HepG2 (cell line): ENCODE measurements around the gene LIPT1. TPM values are rescaled to one million over a fixed set of nuclear protein-coding genes. Genes with fewer than 3 reads are reported as not detected.

ENCODE experiments used
- AHR ChIP-seq: IDR thresholded peaks from 2 replicates; pipeline ENCODE4 v1.6.1; 2018; ENCODE audit warnings: missing genetic modification reagents, missing compliant biosample characterization
- ARNTL ChIP-seq: sonication (generic); formaldehyde crosslinking; IDR thresholded peaks from 2 replicates; pipeline ENCODE4 v1.4.0; 2020; ENCODE audit warnings: mild to moderate bottlenecking, missing genetic modification reagents
- GZF1 ChIP-seq: sonication (generic); formaldehyde crosslinking; IDR thresholded peaks from 2 replicates; pipeline ENCODE4 v1.5.1; 2020; ENCODE audit warnings: mild to moderate bottlenecking, missing genetic modification reagents
- HOXA7 ChIP-seq: sonication (generic); formaldehyde crosslinking; IDR thresholded peaks from 2 replicates; pipeline ENCODE4 v1.8.1; 2022; ENCODE audit warnings: mild to moderate bottlenecking, missing genetic modification reagents, moderate library complexity
- IRX3 ChIP-seq: sonication (generic); formaldehyde crosslinking; IDR thresholded peaks from 2 replicates; pipeline ENCODE4 v1.8.1; 2023; ENCODE audit warnings: mild to moderate bottlenecking, low read depth, missing genetic modification reagents, borderline replicate concordance
- NFYC ChIP-seq: IDR thresholded peaks from 2 replicates; pipeline ENCODE4 v1.6.1; 2016; ENCODE audit warnings: missing genetic modification reagents, missing compliant biosample characterization
- NR2F1 ChIP-seq, 2 experiments: fragments of 450-650 bp in 1 of 2; formaldehyde crosslinking in 1 of 2; IDR thresholded peaks; 2 replicates each; pipeline versions ENCODE4 v1.5.0 to v1.6.1; 2016 to 2020; ENCODE audit warnings: mild to moderate bottlenecking in 1 of 2, missing compliant biosample characterization in 1 of 2, missing genetic modification reagents in 1 of 2, moderate library complexity in 1 of 2
- SUZ12 ChIP-seq: fragments of 150-350 bp; IDR thresholded peaks from 2 replicates; pipeline ENCODE4 v1.6.1; 2014; ENCODE audit warnings: low read depth, low read length
- XBP1 ChIP-seq: sonication (generic); formaldehyde crosslinking; IDR thresholded peaks from 2 replicates; pipeline ENCODE4 v1.5.0; 2020; ENCODE audit warnings: missing genetic modification reagents
- ZNF33B ChIP-seq: sonication (generic); formaldehyde crosslinking; IDR thresholded peaks from 2 replicates; pipeline ENCODE4 v1.5.1; 2020; ENCODE audit warnings: mild to moderate bottlenecking, missing genetic modification reagents
- ZNF737 ChIP-seq: sonication (generic); formaldehyde crosslinking; IDR thresholded peaks from 2 replicates; pipeline ENCODE4 v1.5.0; 2020; ENCODE audit warnings: missing genetic modification reagents, mild to moderate bottlenecking, borderline replicate concordance
- ZSCAN30 ChIP-seq: sonication (generic); formaldehyde crosslinking; IDR thresholded peaks from 2 replicates; pipeline ENCODE4 v1.5.0; 2020; ENCODE audit warnings: mild to moderate bottlenecking, missing genetic modification reagents
- polyA plus RNA-seq, 8 experiments: library from polyadenylated mRNA; depleted of rRNA in 3 of 8; stranded (reverse) in 7 of 8; unstranded in 1 of 8; fragments of >200 nt; fragmentation: Illumina TruSeq in 4 of 8; extraction: Trizol in 4 of 8; gene quantifications; 2 replicates each; pipeline versions ENCODE4 v1.2.1 to v1.2.3, GENCODE V29; 2011 to 2016; ENCODE audit warnings: low read depth in 4 of 8, missing spikeins in 1 of 8, mixed read lengths in 1 of 8; ENCODE audit not compliant: insufficient read depth in 1 of 8
- total RNA-seq, 5 experiments: library from RNA; depleted of rRNA; stranded (reverse); fragments of >200 nt; fragmentation: Illumina TruSeq; extraction: Trizol; gene quantifications; 2 replicates each; pipeline ENCODE4 v1.2.3, GENCODE V29; 2016; ENCODE audit warnings: low read depth in 1 of 5
- TF ChIP-seq, protein P1 (sequence below): sonication (generic); formaldehyde crosslinking; IDR thresholded peaks from 2 replicates; pipeline ENCODE4 v1.4.0; 2020; ENCODE audit warnings: mild to moderate bottlenecking, missing genetic modification reagents, borderline replicate concordance
- TF ChIP-seq, protein P2 (sequence below): sonication (generic); formaldehyde crosslinking; IDR thresholded peaks from 2 replicates; pipeline ENCODE4 v1.4.0; 2020; ENCODE audit warnings: missing genetic modification reagents
- TF ChIP-seq, protein P3 (sequence below): sonication (generic); formaldehyde crosslinking; IDR thresholded peaks from 2 replicates; pipeline ENCODE4 v1.4.0; 2020; ENCODE audit warnings: missing genetic modification reagents
- TF ChIP-seq, protein P4 (sequence below): sonication (generic); formaldehyde crosslinking; IDR thresholded peaks from 2 replicates; pipeline ENCODE4; 2020; ENCODE audit warnings: missing genetic modification reagents, mild to moderate bottlenecking, borderline replicate concordance

Gene LIPT1
- total and polyA plus RNA-seq, 2 of the 13 experiments (the other 11 are each of a cell fraction or from before 2014, with no cell fraction given) = 8.0 to 9.6 TPM

DNA sequence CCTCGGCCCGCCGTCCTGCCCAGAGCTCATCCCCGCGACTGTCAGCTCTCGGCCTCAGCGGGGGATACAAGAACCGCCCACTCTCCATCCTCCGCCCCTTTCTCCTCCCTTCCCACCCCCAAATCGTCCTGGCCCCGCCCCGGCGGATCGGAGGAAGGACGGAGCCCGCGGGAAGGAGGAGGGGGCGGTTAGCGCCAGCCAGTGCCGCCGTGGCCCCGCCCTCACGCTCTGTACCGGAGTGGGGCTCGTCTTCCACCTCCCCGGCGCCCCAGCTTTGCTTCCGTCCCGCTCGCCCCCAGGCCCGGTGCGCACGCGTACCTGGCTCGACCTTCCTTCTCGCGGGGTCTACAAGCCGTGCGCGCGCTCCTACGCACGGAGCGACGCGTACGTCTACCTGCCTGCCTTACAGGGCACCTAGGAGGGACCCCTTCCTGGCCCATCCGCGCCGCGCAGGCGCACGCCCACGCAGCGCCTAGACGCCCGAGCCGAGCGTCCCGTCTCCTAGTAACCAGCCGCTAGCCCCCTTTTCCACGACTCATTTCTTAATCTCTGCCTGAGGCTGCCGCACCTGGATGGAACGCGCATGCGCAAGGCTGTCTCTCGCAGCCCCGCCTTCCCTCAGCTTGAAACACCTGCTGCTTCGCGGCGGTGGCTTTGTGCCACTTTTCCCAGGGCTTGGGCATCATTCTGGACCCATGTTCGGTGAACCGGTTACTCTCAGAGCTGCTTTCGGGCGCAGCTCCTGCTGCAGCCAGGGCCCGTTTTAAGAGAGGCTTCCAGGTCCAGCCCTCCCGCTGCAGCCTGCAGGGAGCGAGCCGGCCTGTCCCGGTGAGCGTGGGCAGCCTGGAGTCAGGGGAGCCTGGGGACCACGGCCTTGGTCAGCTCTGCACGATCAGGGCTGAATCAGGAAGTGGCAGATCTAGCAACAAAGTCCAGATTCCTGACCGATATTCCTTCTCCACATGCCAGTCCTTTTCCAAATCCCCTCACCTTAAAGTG lies 13.4 kb upstream of the LIPT1 start, which contains the start of gene C2orf15 (continued):
- TF ChIP-seq XBP1 (CRISPR knock-in tag) = 0 out of 2 replicates have a peak, but pooled peaks have one; percentile 29
- TF ChIP-seq HOXA7 (CRISPR knock-in tag) = no peak
- TF ChIP-seq, protein P1, sequence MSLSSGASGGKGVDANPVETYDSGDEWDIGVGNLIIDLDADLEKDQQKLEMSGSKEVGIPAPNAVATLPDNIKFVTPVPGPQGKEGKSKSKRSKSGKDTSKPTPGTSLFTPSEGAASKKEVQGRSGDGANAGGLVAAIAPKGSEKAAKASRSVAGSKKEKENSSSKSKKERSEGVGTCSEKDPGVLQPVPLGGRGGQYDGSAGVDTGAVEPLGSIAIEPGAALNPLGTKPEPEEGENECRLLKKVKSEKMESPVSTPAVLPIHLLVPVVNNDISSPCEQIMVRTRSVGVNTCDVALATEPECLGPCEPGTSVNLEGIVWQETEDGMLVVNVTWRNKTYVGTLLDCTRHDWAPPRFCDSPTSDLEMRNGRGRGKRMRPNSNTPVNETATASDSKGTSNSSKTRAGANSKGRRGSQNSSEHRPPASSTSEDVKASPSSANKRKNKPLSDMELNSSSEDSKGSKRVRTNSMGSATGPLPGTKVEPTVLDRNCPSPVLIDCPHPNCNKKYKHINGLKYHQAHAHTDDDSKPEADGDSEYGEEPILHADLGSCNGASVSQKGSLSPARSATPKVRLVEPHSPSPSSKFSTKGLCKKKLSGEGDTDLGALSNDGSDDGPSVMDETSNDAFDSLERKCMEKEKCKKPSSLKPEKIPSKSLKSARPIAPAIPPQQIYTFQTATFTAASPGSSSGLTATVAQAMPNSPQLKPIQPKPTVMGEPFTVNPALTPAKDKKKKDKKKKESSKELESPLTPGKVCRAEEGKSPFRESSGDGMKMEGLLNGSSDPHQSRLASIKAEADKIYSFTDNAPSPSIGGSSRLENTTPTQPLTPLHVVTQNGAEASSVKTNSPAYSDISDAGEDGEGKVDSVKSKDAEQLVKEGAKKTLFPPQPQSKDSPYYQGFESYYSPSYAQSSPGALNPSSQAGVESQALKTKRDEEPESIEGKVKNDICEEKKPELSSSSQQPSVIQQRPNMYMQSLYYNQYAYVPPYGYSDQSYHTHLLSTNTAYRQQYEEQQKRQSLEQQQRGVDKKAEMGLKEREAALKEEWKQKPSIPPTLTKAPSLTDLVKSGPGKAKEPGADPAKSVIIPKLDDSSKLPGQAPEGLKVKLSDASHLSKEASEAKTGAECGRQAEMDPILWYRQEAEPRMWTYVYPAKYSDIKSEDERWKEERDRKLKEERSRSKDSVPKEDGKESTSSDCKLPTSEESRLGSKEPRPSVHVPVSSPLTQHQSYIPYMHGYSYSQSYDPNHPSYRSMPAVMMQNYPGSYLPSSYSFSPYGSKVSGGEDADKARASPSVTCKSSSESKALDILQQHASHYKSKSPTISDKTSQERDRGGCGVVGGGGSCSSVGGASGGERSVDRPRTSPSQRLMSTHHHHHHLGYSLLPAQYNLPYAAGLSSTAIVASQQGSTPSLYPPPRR (CRISPR knock-in tag) = peak; percentile 5; the same call in 1 of the 2 replicates
- TF ChIP-seq IRX3 (CRISPR knock-in tag) = 0 out of 2 replicates have a peak, but pooled peaks have one; percentile 50
- 0 out of 2 replicates have a peak, but pooled peaks have one; percentile 72 for TF ChIP-seq GZF1 (CRISPR knock-in tag)
- TF ChIP-seq, protein P2, sequence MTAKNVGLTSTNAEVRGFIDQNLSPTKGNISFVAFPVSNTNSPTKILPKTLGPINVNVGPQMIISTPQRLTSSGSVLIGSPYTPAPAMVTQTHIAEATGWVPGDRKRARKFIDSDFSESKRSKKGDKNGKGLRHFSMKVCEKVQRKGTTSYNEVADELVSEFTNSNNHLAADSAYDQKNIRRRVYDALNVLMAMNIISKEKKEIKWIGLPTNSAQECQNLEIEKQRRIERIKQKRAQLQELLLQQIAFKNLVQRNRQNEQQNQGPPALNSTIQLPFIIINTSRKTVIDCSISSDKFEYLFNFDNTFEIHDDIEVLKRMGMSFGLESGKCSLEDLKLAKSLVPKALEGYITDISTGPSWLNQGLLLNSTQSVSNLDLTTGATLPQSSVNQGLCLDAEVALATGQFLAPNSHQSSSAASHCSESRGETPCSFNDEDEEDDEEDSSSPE (CRISPR knock-in tag) = peak; percentile 40
- 0 out of 2 replicates have a peak, but pooled peaks have one; percentile 45 for TF ChIP-seq ZNF737 (CRISPR knock-in tag)
- no peak; the same call in 1 of the 2 replicates for TF ChIP-seq AHR (CRISPR knock-in tag)
- TF ChIP-seq, protein P3, sequence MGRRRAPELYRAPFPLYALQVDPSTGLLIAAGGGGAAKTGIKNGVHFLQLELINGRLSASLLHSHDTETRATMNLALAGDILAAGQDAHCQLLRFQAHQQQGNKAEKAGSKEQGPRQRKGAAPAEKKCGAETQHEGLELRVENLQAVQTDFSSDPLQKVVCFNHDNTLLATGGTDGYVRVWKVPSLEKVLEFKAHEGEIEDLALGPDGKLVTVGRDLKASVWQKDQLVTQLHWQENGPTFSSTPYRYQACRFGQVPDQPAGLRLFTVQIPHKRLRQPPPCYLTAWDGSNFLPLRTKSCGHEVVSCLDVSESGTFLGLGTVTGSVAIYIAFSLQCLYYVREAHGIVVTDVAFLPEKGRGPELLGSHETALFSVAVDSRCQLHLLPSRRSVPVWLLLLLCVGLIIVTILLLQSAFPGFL = no peak
- 0 out of 4 replicates have a peak, but pooled peaks of 1 of the 2 experiments have one; percentile 13 for TF ChIP-seq NR2F1 (CRISPR knock-in tag; IDR thresholded peaks at IDR 0.05)
- peak; percentile 24; the same call in 1 of the 2 replicates for TF ChIP-seq ZNF33B (CRISPR knock-in tag)
- TF ChIP-seq ARNTL = peak; percentile 5; the same call in 1 of the 2 replicates
- peak; percentile 6; the same call in 1 of the 2 replicates for TF ChIP-seq NFYC (CRISPR knock-in tag)
- TF ChIP-seq SUZ12 = no peak
- TF ChIP-seq, protein P4, sequence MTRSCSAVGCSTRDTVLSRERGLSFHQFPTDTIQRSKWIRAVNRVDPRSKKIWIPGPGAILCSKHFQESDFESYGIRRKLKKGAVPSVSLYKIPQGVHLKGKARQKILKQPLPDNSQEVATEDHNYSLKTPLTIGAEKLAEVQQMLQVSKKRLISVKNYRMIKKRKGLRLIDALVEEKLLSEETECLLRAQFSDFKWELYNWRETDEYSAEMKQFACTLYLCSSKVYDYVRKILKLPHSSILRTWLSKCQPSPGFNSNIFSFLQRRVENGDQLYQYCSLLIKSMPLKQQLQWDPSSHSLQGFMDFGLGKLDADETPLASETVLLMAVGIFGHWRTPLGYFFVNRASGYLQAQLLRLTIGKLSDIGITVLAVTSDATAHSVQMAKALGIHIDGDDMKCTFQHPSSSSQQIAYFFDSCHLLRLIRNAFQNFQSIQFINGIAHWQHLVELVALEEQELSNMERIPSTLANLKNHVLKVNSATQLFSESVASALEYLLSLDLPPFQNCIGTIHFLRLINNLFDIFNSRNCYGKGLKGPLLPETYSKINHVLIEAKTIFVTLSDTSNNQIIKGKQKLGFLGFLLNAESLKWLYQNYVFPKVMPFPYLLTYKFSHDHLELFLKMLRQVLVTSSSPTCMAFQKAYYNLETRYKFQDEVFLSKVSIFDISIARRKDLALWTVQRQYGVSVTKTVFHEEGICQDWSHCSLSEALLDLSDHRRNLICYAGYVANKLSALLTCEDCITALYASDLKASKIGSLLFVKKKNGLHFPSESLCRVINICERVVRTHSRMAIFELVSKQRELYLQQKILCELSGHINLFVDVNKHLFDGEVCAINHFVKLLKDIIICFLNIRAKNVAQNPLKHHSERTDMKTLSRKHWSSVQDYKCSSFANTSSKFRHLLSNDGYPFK (CRISPR knock-in tag) = peak; percentile 72; the same call in 1 of the 2 replicates
- peak; percentile 41; the same call in 1 of the 2 replicates for TF ChIP-seq ZSCAN30 (CRISPR knock-in tag)
